Measurements from ENCODE around the gene SCAF8. TPM values are rescaled to one million over a fixed set of nuclear protein-coding genes. Genes with fewer than 3 reads are reported as not detected.
A peak's percentile ranks its signal among the peaks of the same experiment; 100 is the strongest.

The SCAF8 gene
- polyA plus RNA-seq, 4 donors = 51.5 to 67.4 (median 65.9) TPM

DNA sequence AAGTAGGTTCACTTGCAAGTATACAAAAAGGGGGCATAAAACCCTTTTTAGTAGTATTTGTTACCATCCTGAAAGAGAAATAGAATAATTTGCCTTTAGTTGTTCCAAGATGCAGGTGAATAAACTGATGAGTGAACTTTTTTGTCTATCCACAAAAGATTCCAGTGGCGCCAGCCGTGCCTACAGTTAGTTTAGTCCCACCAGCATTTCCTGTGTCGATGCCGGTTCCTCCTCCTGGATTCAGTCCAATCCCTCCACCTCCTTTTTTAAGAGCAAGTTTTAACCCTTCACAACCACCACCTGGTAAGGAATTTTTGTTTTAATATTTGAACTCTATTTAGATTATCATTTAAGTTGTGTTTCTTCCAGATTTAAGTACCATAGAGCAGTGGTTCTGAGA is 90.9 kb downstream of the SCAF8 start:
- DNase-seq (ENCODE audit: low read depth in 4 of 4, low spot score in 3 of 4) = no peak

DNA sequence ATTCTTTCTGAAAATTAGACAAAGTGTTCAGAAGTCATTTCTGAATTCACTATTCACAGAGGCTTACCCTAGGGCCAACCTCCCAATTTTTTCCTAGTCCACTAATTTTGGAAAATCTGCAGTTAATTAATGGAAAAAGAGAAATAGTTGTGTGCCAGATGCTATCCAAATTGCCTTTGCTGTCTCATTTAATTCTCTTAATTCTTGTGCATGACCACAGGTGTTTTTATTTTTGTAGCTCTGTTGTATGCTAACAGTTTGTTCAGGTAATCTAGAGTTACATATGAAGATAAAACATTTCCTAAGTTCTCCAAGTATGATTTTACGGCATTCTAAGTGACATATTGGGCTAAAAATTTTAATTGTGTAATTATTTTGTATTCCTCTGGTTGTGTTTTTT is 96.8 kb downstream of the SCAF8 start:
- no peak for DNase-seq (ENCODE audit: low read depth in 4 of 4, low spot score in 3 of 4)

DNA sequence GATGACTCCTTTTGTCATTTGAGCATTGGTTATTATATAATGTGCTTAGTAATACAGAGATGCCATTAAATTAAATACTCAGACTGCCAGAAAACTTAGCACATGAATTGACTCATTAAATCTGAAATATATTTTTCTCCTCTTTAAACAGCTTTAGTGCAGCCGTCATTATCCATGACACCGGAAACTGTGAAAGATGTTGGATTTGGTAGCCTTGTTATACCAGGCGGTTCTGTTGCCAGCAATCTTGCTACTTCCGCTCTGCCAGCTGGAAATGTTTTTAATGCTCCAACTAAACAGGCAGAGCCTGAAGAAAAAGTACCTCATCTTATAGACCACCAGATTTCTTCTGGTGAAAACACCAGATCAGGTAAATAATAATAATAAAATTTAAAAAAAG is 97.6 kb downstream of the SCAF8 start:
- no peak for DNase-seq (ENCODE audit: low read depth in 4 of 4, low spot score in 3 of 4)

DNA sequence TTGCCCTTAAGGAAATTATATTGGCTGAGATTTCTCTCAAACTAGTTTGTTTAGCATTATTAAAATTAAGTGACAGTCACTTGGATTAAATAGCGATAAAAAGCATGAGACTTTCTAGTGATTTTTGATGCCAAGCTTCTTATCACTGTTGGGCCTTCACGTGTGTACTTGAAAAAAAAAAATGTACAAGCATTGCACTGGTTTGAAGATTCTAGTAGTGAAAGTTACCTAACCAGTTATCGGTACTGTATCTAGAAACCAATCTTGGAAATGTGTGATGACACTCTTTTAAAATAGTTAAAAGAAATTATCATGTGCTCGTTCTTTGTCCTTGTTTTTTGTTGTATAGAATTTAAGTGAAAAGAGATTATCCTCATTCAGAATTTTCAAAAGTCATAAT is 102.1 kb downstream of the SCAF8 start:
- no peak for DNase-seq (ENCODE audit: low read depth in 4 of 4, low spot score in 3 of 4)

DNA sequence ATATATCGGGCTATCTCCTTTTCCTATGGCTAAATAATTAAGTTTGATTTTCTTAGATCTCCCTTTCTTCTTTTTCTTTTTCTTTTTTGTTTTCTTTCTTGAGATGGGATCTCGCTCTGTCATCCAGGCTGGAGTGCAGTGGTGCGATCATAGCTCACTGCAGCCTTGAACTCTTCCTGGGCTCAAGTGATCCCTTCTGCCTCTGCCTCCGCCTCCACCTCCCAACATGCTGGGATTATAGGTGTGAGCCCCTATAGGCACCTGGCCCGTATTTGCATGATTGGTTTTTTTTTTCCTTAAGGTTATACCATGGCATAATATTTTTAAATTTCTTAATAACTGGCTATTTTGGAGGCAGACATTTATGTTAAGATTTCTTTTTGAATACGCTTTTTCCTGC is 106.3 kb downstream of the SCAF8 start:
- no peak for DNase-seq (ENCODE audit: low read depth in 4 of 4, low spot score in 3 of 4)

DNA sequence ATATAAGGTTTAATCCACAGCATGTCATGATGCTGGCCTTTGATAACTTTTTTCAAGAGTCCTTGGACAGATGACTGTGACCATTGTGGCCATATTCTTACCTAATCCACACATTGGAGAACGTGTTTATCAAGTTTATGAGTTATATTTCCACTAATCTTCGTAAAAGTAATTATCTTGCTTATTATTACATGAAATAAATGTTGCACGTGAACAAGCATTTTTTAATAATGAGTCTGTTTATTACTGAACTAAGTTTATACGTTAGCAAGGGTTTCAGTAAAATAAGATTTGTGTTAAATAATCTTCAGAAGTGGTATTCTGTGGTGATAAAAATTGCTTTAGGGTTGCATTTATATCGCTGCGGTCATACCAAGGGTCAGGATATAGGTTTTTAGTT is 107.1 kb downstream of the SCAF8 start:
- DNase-seq (ENCODE audit: low read depth in 4 of 4, low spot score in 3 of 4) = no peak

DNA sequence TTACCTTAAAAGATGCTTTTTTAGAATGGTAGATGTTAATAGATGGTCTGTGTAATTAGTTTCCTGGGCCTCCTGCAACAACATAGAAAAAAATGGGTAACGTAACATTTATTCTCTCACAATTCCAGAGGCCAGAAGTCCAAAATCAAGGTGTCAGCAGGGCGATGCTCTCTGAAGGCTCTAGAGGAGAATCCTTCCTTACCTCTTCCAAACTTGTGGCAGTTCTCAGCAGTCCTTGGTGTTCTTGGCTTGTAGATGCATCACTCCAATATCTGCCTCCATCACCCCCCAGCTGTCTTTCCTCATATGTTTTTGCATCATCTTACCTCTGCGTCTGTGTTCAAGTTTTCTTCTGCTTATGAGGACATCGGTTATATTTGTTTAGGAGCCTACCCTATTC is 107.9 kb downstream of the SCAF8 start:
- DNase-seq (ENCODE audit: low read depth in 4 of 4, low spot score in 3 of 4) = no peak

DNA sequence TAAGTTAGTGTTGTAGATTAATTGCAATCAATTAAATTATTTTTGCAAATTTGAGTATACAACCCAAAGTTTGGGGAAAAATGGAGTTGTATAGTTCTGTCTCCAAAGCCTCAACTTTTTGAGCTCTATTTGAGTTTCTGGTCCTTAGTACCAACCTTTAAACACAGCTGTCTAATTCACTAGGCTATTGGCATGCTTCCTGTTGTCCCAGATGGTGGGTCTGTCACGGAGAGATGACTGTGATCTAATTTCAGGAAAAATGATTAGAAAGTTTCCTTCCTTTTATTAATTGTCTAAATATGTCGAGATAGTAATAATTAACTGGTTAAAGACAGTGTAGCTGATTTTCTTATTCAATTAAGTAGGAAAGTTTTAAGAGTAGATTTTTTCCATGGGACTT is 109.6 kb downstream of the SCAF8 start:
- DNase-seq (ENCODE audit: low read depth in 4 of 4, low spot score in 3 of 4) = no peak

DNA sequence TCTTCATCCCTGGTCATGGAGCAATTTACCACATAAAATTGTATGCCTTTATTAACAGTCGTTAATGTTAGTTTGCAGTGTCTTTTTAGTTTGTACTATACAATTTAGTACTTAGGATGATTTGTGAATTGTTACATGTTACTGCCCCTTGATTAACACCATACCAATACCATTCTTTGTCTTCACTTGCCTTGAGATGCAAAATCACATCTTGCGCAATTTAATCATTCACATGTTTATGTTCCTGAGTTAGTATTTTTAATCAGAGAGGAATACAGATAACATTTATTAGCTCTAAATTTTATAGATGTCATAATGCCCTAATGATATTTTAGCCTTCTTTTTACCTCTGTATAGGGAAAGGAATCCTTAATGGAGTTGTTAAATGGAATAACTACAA is 114.1 kb downstream of the SCAF8 start:
- DNase-seq (ENCODE audit: low read depth in 4 of 4, low spot score in 3 of 4) = no peak

DNA sequence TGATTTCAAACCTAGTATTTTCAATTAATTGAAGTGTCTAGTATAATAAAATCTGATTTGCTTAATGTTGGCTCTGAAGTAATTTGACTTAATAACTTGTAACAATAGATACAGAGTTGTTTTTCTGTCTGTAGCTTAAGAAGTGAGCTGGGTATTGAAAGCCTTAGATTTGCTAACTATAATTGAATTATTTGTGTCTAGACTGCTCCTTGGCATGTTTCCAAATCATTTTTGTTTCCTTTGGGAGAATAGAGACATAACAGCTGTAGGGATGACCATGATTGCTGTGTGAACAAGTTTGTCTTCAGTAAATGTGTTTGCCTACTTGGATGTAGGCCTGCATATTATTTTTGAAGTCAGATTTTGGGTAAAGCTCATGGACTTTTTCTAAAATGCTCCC is 115.4 kb downstream of the SCAF8 start:
- no peak for DNase-seq (ENCODE audit: low read depth in 4 of 4, low spot score in 3 of 4)

DNA sequence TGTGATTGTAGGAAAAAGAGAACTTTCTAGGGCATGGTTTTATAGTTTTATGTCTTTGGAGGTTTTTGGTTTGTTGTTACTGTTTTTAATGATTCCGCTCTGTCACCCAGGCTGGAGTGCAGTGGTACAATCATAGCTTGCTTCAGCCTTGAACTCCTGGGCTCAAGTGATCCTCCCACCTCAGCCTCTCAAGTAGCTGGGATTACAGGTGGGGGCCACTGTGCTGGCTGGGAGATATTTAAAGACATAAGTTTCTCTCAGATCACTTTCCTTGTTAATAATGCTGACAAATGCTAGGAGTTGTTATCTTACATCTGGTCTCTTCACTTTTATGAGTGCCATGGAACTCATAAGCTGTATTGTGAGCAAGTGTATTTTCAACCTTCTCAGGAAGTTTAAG is 116.3 kb downstream of the SCAF8 start:
- DNase-seq (ENCODE audit: low read depth in 4 of 4, low spot score in 3 of 4) = no peak

DNA sequence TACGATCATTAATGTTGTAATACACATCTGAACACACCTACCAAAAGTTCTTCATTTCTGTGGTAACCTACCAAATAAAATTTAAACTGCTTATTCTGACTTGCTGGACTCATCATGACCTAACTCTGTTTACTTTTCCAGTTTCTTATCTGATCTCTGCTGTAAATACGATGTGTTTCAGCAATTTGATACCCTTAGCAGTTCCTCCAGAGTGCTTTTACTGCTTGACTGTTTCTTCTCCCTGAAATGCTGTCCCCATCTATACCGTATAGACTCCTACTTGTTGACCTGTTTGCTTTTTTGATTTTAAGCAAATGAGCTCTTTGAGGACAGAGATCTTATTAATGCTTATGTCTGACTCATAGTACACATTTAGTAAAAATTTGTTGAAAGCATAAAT is 119.5 kb downstream of the SCAF8 start:
- no peak for DNase-seq (ENCODE audit: low read depth in 4 of 4, low spot score in 3 of 4)

DNA sequence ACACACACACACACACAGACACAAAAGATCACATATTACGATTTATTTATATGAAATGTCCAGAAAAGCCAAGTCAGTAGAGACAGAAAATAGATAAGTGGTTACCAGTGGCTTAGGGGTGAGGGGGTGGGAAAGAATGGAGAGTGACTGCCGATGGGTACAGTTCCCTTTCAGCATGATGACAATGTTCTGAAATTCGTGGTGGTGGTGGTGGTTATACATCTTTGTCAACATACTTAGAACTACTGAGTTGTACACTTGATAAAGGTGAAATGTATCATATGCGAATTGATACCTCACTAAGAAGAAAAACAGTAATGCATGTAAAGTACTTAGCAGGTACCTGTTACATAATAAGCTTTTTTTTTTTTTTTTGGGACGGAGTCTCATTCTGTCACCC is 124.3 kb downstream of the SCAF8 start:
- no peak for DNase-seq (ENCODE audit: low read depth in 4 of 4, low spot score in 3 of 4)

DNA sequence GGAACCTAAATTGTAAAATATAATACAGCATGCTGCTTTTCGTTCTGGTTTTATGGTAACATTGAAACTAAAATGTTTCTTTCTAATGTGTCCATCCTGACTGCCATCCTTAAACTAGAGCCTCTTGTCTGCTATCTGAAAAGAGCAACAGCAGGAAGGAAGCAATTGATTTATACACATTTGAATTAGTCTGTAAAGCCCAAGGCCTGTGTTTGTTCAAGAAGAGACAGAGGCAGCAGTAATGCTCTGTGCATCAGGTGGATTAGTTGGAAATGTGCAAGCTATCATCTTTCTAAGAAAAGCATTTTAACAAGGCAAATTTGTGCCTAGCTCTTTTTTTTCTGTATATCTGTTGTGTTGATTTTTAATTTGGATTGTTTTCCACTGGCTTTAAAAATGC is 128.6 kb downstream of the SCAF8 start:
- DNase-seq (ENCODE audit: low read depth in 4 of 4, low spot score in 3 of 4) = no peak

DNA sequence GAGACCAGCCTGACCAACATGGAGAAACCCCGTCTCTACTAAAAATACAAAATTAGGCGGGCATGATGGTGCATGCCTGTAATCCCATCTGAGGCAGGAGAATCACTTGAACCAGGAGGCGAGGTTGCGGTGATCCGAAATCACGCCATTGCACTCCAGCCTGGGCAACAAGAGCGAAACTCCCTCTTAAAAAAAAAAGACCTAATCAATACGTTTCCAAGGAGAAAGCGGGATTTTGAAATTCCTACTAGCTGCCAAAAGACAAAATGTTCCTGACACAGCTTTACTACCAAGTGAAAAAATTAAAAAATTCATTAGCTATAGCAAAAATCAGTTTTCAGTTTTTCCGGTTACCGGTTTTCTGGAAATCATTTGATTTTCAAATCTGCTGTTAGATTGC is 129.3 kb downstream of the SCAF8 start:
- DNase-seq (ENCODE audit: low read depth in 4 of 4, low spot score in 3 of 4) = no peak

DNA sequence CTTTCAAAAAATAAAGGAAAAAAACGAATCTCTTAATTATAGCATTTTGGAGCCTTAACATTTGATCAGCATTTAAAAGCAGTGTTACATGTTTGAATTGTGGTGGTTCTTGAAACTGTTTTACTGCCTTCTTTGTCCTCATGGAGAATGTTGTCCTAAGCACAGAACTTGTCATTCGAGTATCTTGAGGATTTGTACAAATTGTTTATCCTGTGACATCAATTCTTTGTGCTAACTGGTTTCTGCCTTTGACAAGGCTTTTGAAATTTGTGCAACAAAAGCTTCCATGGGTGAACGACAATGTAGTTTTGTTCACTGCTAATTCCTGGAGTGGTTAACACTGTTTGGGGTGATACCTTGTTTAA is 130.8 kb downstream of the SCAF8 start:
- DNase-seq (ENCODE audit: low read depth in 4 of 4, low spot score in 3 of 4) = no peak

DNA sequence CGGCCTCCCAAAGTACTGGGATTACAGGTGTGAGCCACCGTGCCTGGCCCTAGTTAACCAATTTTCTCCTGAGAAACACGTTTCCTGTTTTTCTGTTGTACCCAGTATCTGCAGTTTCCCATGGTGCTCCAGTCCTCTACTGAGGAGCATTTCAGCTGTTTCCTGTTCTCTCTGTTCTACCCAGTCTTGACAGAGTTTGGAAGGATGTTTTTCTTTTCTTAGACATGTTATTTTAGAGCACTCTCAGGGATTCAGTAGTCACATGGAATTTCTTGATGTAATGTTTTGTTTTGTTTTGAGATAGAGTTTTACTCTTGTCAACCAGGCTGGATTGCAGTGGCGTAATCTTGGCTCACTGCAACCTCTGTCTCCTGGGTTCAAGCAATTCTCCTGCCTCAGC is 132.1 kb downstream of the SCAF8 start:
- no peak for DNase-seq (ENCODE audit: low read depth in 4 of 4, low spot score in 3 of 4)

DNA sequence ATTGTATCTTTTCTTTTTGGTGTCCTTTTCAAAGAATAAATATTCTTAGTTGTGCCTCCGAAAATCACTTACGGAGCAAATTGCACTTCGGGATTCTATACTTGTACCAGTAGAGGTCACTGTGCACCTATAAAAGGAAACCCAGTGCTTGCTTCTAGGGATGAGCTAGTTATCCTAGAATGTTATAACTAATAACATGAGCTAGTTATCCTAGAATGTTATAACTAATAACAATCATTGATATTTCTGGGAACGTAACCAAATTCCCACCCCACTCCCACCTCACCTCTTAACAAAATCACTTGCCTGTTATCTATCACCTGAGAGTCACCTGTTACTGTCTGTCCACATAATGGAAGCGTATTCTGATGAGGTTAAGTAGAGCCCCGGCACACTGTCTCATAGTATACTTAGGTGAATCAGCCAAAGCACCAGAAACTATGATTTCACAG is 135.0 kb downstream of the SCAF8 start:
- DNase-seq (ENCODE audit: low read depth in 4 of 4, low spot score in 3 of 4) = peak in 1 of 4 donors; percentile 41

DNA sequence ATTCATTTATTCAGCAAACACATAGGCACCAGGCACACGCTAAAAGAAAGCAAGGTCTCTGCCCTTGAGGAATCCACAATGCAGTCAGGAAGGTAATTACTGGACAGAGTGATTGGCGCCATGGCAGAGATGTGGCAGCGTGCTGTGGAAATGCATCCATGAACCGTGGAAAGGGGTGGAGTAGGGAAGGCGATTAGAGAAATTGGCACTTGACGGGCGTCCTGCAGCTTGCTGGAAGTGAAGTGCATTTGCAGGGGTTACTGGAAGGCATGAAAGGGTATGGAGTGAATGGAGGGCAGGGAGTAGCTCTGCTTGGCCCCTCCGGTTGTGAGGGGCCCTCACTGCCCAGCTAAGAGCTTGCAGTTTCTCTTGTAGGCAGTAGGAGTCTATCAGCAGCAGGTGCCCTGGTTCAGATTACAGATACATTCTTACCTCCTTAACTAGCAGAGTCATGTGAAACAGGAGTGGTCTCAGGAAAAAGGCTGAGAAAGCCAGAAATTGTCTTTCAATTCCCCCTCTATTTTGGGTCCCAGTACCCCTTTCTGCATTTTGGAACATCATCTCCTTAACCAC is 139.4 kb downstream of the SCAF8 start:
- DNase-seq (ENCODE audit: low read depth in 4 of 4, low spot score in 3 of 4) = no peak

DNA sequence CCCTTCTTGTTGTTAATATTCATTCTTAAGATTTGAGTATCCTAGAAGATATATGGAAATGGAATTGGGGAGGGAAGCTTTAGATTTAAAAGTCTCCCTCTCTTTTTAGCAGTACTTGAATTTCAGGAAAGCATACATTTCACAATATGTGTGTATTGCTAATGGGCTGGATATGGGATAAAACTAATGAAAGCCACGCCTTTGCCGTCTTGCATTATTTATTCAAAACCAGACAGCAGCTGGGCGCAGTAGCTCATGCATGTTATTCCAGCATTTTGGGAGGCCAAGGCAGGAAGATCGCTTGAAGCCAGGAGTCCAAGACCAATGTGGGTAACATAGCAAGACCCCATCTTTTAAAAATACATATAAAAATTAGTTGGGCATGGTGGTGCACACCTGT is 140.3 kb downstream of the SCAF8 start:
- no peak for DNase-seq (ENCODE audit: low read depth in 4 of 4, low spot score in 3 of 4)

DNA sequence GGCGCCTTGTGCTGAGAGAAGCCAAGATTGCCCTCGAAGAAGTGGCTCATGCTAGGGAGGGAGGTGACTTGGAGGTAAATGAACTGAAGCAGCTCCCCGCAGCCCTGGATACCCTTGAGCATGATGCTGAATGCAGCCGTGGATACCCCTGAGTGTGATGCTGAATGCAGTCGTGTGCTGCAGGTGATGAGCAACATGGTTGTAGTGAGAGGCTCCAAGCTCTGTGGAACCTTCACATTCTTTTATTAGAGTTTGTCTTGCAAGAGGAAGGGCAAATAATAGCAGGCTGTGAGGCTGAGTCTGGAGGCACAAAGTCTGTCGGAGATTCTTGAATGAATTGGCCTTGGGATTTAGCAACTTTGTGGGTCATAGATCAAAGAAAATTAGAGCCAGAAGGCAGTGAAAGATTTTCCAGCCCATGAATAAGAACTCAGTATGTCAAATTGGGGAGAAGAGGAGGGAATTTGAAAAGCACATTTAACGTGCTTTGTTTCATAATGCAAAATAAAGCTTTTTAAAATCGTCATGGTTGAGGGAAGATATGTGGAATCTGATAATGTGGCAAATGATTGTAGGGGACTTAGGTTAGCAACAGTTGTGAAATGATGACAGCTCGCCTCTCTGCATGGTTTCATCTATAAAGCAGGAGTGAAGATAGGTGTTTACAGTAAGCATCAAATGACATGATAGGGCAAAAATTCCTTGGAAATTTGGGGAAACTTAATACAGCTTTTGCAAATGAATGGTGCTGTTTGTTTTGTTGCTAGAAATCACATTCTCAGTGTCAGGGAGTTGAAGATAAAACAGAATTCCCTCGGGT is 141.8 kb downstream of the SCAF8 start:
- no peak for DNase-seq (ENCODE audit: low read depth in 4 of 4, low spot score in 3 of 4)

DNA sequence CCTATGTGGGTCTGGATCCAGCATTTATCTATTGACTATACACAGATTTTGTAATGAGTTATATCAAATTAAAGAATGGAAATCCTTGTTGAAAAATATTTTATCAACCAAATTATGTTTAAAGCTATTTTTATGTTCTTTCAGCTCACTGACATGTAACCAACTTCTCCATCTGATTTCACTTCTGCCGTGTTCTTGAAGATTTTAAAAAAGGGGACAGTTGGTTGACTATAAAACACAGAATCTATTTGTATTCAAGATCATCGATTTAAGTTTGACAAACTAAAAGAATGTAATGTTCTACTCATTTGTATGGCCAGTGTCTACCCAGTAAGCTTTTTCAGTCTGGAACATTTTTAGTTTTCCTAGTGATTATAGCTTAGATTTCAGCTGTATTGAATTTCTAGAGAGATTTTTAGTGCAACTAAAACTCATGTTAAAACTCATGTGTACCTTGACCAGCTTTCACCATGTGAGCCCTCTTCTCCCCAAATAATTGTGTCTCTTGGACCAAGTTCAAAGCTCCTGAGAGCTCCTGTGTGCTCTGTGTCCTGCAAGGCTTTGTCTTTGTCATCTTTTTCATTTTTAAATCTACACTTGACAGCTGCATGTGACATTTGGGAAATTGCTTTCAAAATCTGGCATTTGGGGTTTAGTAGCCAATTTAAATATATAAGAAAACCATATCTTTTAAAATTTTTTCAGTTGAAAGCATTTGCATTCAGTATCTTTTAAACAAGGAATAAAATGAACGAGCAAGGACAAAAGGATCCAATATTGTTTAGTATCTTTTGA is 143.5 kb downstream of the SCAF8 start:
- no peak for DNase-seq (ENCODE audit: low read depth in 4 of 4, low spot score in 3 of 4)

All from right renal pelvis (tissue), 4 donors.